ENCODE measurements around the gene S100P.

DNA sequence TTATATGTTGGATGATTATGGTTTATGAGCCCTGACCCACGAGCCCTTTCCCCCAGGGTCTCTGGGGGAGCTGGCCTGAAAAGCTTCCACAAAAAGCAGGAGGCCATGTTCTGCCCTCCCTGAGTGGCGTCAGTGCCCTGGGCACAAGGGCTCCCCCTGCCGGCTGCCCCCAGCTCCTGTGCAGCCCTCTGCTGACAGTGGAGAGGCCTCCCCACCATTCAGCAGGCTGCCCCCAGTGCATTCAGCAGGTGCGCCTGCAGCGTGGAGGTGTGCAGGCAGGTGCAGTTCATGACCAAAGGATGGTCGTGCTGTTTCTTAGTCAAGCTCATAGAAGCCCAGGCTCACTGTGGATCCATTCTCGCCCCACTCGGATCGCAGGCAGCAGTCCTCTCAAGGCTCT, 12.5 kb upstream of the S100P start:
- TF ChIP-seq, protein P1, sequence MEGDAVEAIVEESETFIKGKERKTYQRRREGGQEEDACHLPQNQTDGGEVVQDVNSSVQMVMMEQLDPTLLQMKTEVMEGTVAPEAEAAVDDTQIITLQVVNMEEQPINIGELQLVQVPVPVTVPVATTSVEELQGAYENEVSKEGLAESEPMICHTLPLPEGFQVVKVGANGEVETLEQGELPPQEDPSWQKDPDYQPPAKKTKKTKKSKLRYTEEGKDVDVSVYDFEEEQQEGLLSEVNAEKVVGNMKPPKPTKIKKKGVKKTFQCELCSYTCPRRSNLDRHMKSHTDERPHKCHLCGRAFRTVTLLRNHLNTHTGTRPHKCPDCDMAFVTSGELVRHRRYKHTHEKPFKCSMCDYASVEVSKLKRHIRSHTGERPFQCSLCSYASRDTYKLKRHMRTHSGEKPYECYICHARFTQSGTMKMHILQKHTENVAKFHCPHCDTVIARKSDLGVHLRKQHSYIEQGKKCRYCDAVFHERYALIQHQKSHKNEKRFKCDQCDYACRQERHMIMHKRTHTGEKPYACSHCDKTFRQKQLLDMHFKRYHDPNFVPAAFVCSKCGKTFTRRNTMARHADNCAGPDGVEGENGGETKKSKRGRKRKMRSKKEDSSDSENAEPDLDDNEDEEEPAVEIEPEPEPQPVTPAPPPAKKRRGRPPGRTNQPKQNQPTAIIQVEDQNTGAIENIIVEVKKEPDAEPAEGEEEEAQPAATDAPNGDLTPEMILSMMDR (conservative IDR thresholded peaks at IDR 0.05; ENCODE audit: low read depth, low read length) = no peak
- TF ChIP-seq POLR2A (IDR thresholded peaks at IDR 0.05; ENCODE audit: low read depth, low read length) (no peak), RAD21 (IDR thresholded peaks at IDR 0.05; ENCODE audit: low read length) (no peak), SMC3 (IDR thresholded peaks at IDR 0.05; ENCODE audit: low read depth, low read length) (no peak), BHLHE40 (IDR thresholded peaks at IDR 0.05; ENCODE audit: low read depth, low read length) (no peak), CHD1 (IDR thresholded peaks at IDR 0.05; ENCODE audit: low read depth, low read length) (no peak), RFX5 (IDR thresholded peaks at IDR 0.05; ENCODE audit: low read depth, low read length) (no peak)
- TF ChIP-seq, protein P2, sequence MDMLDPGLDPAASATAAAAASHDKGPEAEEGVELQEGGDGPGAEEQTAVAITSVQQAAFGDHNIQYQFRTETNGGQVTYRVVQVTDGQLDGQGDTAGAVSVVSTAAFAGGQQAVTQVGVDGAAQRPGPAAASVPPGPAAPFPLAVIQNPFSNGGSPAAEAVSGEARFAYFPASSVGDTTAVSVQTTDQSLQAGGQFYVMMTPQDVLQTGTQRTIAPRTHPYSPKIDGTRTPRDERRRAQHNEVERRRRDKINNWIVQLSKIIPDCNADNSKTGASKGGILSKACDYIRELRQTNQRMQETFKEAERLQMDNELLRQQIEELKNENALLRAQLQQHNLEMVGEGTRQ (IDR thresholded peaks at IDR 0.05; ENCODE audit: low read depth, low read length) = no peak
